ENCODE data around the gene MMP24. TPM values are rescaled to one million over a fixed set of nuclear protein-coding genes. Genes with fewer than 3 reads are reported as not detected.

The MMP24 gene
- total and polyA plus RNA-seq, 2 of the 13 experiments (the other 11 are each of a cell fraction or from before 2014, with no cell fraction given) = 0.29 to 0.35 TPM

DNA sequence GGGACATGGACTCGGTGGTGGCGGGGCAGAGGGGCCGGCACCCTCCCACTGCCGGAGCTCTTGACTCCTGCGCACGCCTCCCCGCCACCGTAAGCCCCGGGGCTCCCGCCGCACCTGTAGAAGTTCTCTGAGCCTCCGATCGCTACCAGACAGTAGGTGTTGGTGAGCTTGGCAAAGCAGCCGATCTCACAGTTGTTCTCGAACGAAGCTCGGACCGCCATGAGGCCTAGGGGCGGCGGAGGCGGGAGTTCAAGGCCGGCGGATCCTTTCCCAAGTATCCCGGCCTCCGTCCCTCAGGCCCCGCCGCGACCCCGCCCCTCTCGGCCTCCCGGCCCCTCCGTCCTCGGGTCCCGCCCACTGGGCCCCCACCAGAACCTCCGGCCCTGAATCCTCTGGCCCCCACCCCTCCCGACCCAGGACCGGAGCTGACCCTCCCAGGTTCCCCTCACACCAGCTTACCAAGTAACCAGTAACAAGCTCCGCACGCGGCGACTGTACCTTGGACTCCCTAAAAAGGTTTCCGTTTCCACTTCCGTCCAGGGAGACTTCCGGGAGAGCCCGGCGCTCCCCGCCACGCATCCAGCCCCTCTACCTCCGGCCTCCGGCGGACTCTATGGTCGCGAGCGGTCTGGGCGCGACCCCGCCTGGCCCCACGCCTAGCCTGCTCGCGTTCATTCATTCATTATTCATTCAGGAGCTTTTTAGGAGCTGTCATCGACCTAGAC lies 57.9 kb downstream of the MMP24 start, which contains the start of gene EIF6 (continued):
- TF ChIP-seq, protein P1, sequence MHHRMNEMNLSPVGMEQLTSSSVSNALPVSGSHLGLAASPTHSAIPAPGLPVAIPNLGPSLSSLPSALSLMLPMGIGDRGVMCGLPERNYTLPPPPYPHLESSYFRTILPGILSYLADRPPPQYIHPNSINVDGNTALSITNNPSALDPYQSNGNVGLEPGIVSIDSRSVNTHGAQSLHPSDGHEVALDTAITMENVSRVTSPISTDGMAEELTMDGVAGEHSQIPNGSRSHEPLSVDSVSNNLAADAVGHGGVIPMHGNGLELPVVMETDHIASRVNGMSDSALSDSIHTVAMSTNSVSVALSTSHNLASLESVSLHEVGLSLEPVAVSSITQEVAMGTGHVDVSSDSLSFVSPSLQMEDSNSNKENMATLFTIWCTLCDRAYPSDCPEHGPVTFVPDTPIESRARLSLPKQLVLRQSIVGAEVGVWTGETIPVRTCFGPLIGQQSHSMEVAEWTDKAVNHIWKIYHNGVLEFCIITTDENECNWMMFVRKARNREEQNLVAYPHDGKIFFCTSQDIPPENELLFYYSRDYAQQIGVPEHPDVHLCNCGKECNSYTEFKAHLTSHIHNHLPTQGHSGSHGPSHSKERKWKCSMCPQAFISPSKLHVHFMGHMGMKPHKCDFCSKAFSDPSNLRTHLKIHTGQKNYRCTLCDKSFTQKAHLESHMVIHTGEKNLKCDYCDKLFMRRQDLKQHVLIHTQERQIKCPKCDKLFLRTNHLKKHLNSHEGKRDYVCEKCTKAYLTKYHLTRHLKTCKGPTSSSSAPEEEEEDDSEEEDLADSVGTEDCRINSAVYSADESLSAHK (CRISPR knock-in tag; IDR thresholded peaks at IDR 0.05; ENCODE audit: borderline replicate concordance) = peak; percentile 63; the same call in 1 of the 2 replicates
- TF ChIP-seq SALL1 (CRISPR knock-in tag; IDR thresholded peaks at IDR 0.05) = peak; percentile 89
- peak; percentile 86 for TF ChIP-seq HIVEP1 (CRISPR knock-in tag; IDR thresholded peaks at IDR 0.05)
- 0 out of 2 replicates have a peak, but pooled peaks have one; percentile 74 for TF ChIP-seq ZNF550 (CRISPR knock-in tag; IDR thresholded peaks at IDR 0.05; ENCODE audit: borderline replicate concordance)
- peak; percentile 69 for TF ChIP-seq SIN3A (IDR thresholded peaks at IDR 0.05; ENCODE audit: borderline replicate concordance, low read depth, low read length)
- TF ChIP-seq ZNF44 (CRISPR knock-in tag; IDR thresholded peaks at IDR 0.05) = 0 out of 2 replicates have a peak, but pooled peaks have one; percentile 65
- TF ChIP-seq RORA (CRISPR knock-in tag; IDR thresholded peaks at IDR 0.05) = no peak
- TF ChIP-seq TBX2 (CRISPR knock-in tag; IDR thresholded peaks at IDR 0.05; ENCODE audit: borderline replicate concordance) = peak; percentile 89; the same call in 1 of the 2 replicates
- TF ChIP-seq ARID2 (CRISPR knock-in tag; IDR thresholded peaks at IDR 0.05; ENCODE audit: borderline replicate concordance) = no peak
- TF ChIP-seq, protein P2, sequence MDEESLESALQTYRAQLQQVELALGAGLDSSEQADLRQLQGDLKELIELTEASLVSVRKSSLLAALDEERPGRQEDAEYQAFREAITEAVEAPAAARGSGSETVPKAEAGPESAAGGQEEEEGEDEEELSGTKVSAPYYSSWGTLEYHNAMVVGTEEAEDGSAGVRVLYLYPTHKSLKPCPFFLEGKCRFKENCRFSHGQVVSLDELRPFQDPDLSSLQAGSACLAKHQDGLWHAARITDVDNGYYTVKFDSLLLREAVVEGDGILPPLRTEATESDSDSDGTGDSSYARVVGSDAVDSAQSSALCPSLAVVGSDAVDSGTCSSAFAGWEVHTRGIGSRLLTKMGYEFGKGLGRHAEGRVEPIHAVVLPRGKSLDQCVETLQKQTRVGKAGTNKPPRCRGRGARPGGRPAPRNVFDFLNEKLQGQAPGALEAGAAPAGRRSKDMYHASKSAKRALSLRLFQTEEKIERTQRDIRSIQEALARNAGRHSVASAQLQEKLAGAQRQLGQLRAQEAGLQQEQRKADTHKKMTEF (CRISPR knock-in tag; IDR thresholded peaks at IDR 0.05) = peak; percentile 96
- no peak for TF ChIP-seq PCBP2 (optimal IDR thresholded peaks at IDR 0.05; ENCODE audit: low read depth, low read length, poor library complexity, severe bottlenecking)
- TF ChIP-seq ZNF780A (CRISPR knock-in tag; IDR thresholded peaks at IDR 0.05) = peak; percentile 82
- TF ChIP-seq GATAD2A (CRISPR knock-in tag; IDR thresholded peaks at IDR 0.05) = peak; percentile 62; the same call in 1 of the 2 replicates
- peak; percentile 54; the same call in 1 of the 2 replicates for TF ChIP-seq ZNF510 (CRISPR knock-in tag; IDR thresholded peaks at IDR 0.05; ENCODE audit: low read depth)
- TF ChIP-seq YY1 (IDR thresholded peaks at IDR 0.05; ENCODE audit: insufficient read depth, insufficient replicate concordance, low read depth, low read length) = peak; percentile 84
- TF ChIP-seq NFIC (IDR thresholded peaks at IDR 0.05; ENCODE audit: low read length) = no peak; the same call in 1 of the 2 replicates
- TF ChIP-seq ZNF468 (CRISPR knock-in tag; IDR thresholded peaks at IDR 0.05) = 0 out of 2 replicates have a peak, but pooled peaks have one; percentile 19
- no peak; the same call in 1 of the 2 replicates for TF ChIP-seq HMG20A (CRISPR knock-in tag; IDR thresholded peaks at IDR 0.05; ENCODE audit: borderline replicate concordance)
- peak; percentile 59; the same call in 1 of the 2 replicates for TF ChIP-seq ZNF616 (CRISPR knock-in tag; IDR thresholded peaks at IDR 0.05; ENCODE audit: low read depth)
- 0 out of 2 replicates have a peak, but pooled peaks have one; percentile 48 for TF ChIP-seq ZNF337 (CRISPR knock-in tag; IDR thresholded peaks at IDR 0.05; ENCODE audit: borderline replicate concordance, low read depth)
- no peak for TF ChIP-seq TMF1 (CRISPR knock-in tag; IDR thresholded peaks at IDR 0.05; ENCODE audit: low read depth)
- peak; percentile 43 to 59; a peak in 3 of 4 replicates for TF ChIP-seq EP300 (IDR thresholded peaks at IDR 0.05; ENCODE audit: low read depth in 2 of 2, low read length in 2 of 2)
- TF ChIP-seq EP300 (CRISPR knock-in tag; IDR thresholded peaks at IDR 0.05; ENCODE audit: borderline replicate concordance) = peak; percentile 55
- TF ChIP-seq, protein P3, sequence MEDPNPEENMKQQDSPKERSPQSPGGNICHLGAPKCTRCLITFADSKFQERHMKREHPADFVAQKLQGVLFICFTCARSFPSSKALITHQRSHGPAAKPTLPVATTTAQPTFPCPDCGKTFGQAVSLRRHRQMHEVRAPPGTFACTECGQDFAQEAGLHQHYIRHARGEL (CRISPR knock-in tag; IDR thresholded peaks at IDR 0.05) = 0 out of 2 replicates have a peak, but pooled peaks have one; percentile 50

All from HepG2 (cell line).